CD14-positive monocyte (primary cell): ENCODE results near the gene RIMBP3C. TPM values are rescaled to one million over a fixed set of nuclear protein-coding genes. Genes with fewer than 3 reads are reported as not detected.

Experiments used
- DNase-seq, 3 donors: peaks; one replicate each; pipeline ENCODE4 v3.0.0-alpha.2; 2011 to 2022
- H2AFZ ChIP-seq: 2 replicates; pipeline ENCODE4 v1.6.0; 2012; ENCODE audit warnings: mild to moderate bottlenecking, low read depth, low read length, inconsistent platforms; ENCODE audit not compliant: insufficient read depth, poor library complexity, severe bottlenecking
- H3K27ac ChIP-seq, 2 donors: 1 replicate in 1 of 2; 2 replicates in 1 of 2; pipeline ENCODE4 v1.5.1; 2012 to 2013; ENCODE audit warnings: low read length in 2 of 2, control low read depth in 1 of 2, inconsistent platforms in 1 of 2, low read depth in 1 of 2, mild to moderate bottlenecking in 1 of 2
- H3K27me3 ChIP-seq, 2 donors: one replicate each; pipeline versions ENCODE4 v1.6.0 to v1.6.1; 2011 to 2013; ENCODE audit warnings: low read length in 2 of 2; ENCODE audit not compliant: control insufficient read depth in 2 of 2, insufficient read depth in 2 of 2
- H3K36me3 ChIP-seq, 2 donors: replicated peaks in 1 of 2; 1 replicate in 1 of 2; 2 replicates in 1 of 2; pipeline versions ENCODE4 v1.5.1 to v1.6.1; 2012 to 2013; ENCODE audit warnings: low read length in 2 of 2, control low read depth in 1 of 2, inconsistent platforms in 1 of 2, mild to moderate bottlenecking in 1 of 2; ENCODE audit not compliant: insufficient read depth in 2 of 2, control insufficient read depth in 1 of 2
- H3K4me1 ChIP-seq, 2 donors: 1 replicate in 1 of 2; 2 replicates in 1 of 2; pipeline versions ENCODE4 v1.5.1 to v1.6.1; 2012 to 2013; ENCODE audit warnings: low read length in 2 of 2, control low read depth in 1 of 2, inconsistent platforms in 1 of 2, mild to moderate bottlenecking in 1 of 2, moderate library complexity in 1 of 2; ENCODE audit not compliant: insufficient read depth in 2 of 2, control insufficient read depth in 1 of 2
- H3K4me2 ChIP-seq: replicated peaks from 2 replicates; pipeline ENCODE3; 2012; ENCODE audit warnings: low read length, moderate library complexity, mild to moderate bottlenecking; ENCODE audit not compliant: poor library complexity, severe bottlenecking; ENCODE audit errors: extremely low read depth
- H3K4me3 ChIP-seq, 3 experiments: fragments of 200-600 bp in 1 of 3; sonication (generic) in 1 of 3; replicated peaks in 1 of 3; 1 replicate in 2 of 3; 2 replicates in 1 of 3; pipeline ENCODE4 v1.5.1; 2011 to 2013; ENCODE audit warnings: low read length in 3 of 3, mild to moderate bottlenecking in 3 of 3, control low read depth in 2 of 3, low read depth in 2 of 3, inconsistent platforms in 1 of 3, moderate library complexity in 1 of 3
- H3K79me2 ChIP-seq: 2 replicates; pipeline ENCODE4 v1.6.0; 2012; ENCODE audit warnings: mild to moderate bottlenecking, control low read depth, inconsistent platforms, low read length, moderate library complexity; ENCODE audit not compliant: insufficient read depth
- H3K9ac ChIP-seq: 2 replicates; pipeline ENCODE4 v1.6.0; 2017; ENCODE audit warnings: low read length, mild to moderate bottlenecking; ENCODE audit not compliant: insufficient read depth, poor library complexity, severe bottlenecking
- H3K9me3 ChIP-seq, 2 donors: replicated peaks in 1 of 2; 1 replicate in 1 of 2; 2 replicates in 1 of 2; pipeline versions ENCODE4 v1.5.1 to v1.6.1; 2012 to 2013; ENCODE audit warnings: low read length in 2 of 2, control low read depth in 1 of 2; ENCODE audit not compliant: control insufficient read depth in 1 of 2, insufficient read depth in 1 of 2
- H4K20me1 ChIP-seq: 2 replicates; pipeline ENCODE4 v1.6.0; 2012; ENCODE audit warnings: mild to moderate bottlenecking, low read length, control low read depth, moderate library complexity; ENCODE audit not compliant: insufficient read depth
- H3K27ac Mint-ChIP-seq, 7 donors: one replicate each; pipeline ENCODE4 v1.8.0; 2020; ENCODE audit warnings: mild to moderate bottlenecking in 7 of 7, mixed read lengths in 7 of 7, moderate library complexity in 6 of 7, inconsistent platforms in 2 of 7
- H3K27me3 Mint-ChIP-seq, 3 donors: one replicate each; pipeline ENCODE4 v1.8.0; 2021 to 2022; ENCODE audit warnings: low read depth in 3 of 3, mild to moderate bottlenecking in 3 of 3, mixed read lengths in 3 of 3, moderate library complexity in 3 of 3, inconsistent platforms in 1 of 3
- H3K36me3 Mint-ChIP-seq, 2 donors: one replicate each; pipeline ENCODE4 v1.8.0; 2020; ENCODE audit warnings: mixed read lengths in 2 of 2, inconsistent platforms in 1 of 2, mild to moderate bottlenecking in 1 of 2
- H3K4me1 Mint-ChIP-seq: one replicate; pipeline ENCODE4 v1.8.0; 2020; ENCODE audit warnings: mild to moderate bottlenecking, mixed read lengths
- H3K4me3 Mint-ChIP-seq, 2 donors: one replicate each; pipeline ENCODE4 v1.8.0; 2020; ENCODE audit warnings: mild to moderate bottlenecking in 2 of 2, mixed read lengths in 2 of 2, moderate library complexity in 1 of 2
- H3K9me3 Mint-ChIP-seq, 7 donors: one replicate each; pipeline ENCODE4 v1.8.0; 2020 to 2022; ENCODE audit warnings: mixed read lengths in 7 of 7, mild to moderate bottlenecking in 6 of 7, moderate library complexity in 6 of 7, inconsistent platforms in 2 of 7
- CTCF ChIP-seq: fragments of 200-600 bp; IDR thresholded peaks from one replicate; pipeline ENCODE4 v1.8.0; 2022; ENCODE audit warnings: antibody characterized with exemption, mild to moderate bottlenecking
- WGBS: methylation state at CpG from one replicate; pipeline ENCODE4 v1.1.5; 2013; ENCODE audit warnings: missing lambda C conversion rate; ENCODE audit not compliant: insufficient coverage; 5-methylcytosine and 5-hydroxymethylcytosine counted together
- intact Hi-C, 2 donors: fragments of 100-400 bp; cut with micrococcal nuclease; formaldehyde crosslinking; loops; one replicate each; pipeline versions ENCODE4 v1.15.0 to v1.15.1; 2023
- polyA plus RNA-seq, 3 donors: library from polyadenylated mRNA; depleted of rRNA in 1 of 3; unstranded in 2 of 3; stranded (reverse) in 1 of 3; fragments of 300-500 nt in 2 of 3; fragments of >200 nt in 1 of 3; fragmentation: Illumina TruSeq in 2 of 3; gene quantifications; 1 replicate in 2 of 3; 2 replicates in 1 of 3; pipeline ENCODE4 v1.2.3, GENCODE V29; 2012 to 2021

RIMBP3C gene
- polyA plus RNA-seq, 3 donors, result 0.05 to 0.11 (median 0.08) TPM

- Histone ChIP-seq H3K9me3 (no peaks in the 10 kb centered on the region), H2AFZ (no peak overlapping the region), H4K20me1 (peaks cover 99% of the 10 kb centered on the region), H3K79me2 (peaks cover 99% of the 10 kb centered on the region), H3K27me3 (no peaks in the 10 kb centered on the region), H3K9ac (no peak overlapping the region), H3K36me3 (peaks cover 31 to 63% of the 10 kb centered on the region in 2 donors), H3K4me1 (peaks cover 15% of the 10 kb centered on the region in 2 donors), H3K4me3 (no peak overlapping the region), H3K4me2 (no peak overlapping the region), H3K27ac (peak overlapping the region in 1 of 2 donors; percentile 27)
- Mint-ChIP-seq H3K9me3 (no peaks in the 10 kb centered on the region), H3K27ac (peak overlapping the region in 5 of 7 donors; percentile 10 to 87 (median 76)), H3K27me3 (peaks cover 0 to 3% (median 0%) of the 10 kb centered on the region in 3 donors), H3K4me1 (peaks cover 50% of the 10 kb centered on the region), H3K4me3 (no peak overlapping the region), H3K36me3 (peaks cover 38 to 65% of the 10 kb centered on the region in 2 donors)
- no peak for TF ChIP-seq CTCF
- intact Hi-C loops, result no loop called here
- 100% methylated on average over 1 of the region's 9 CpGs for WGBS
- no peak for DNase-seq
Observed at GRCh38 chr22:21590809-21591641, 39.8 kb upstream of the RIMBP3C start.

GRCh38 chr22:21589396-21589795 lies 38.1 kb upstream of the RIMBP3C start:
- Mint-ChIP-seq H3K27me3 (peaks cover 0 to 3% (median 0%) of the 10 kb centered on the region in 3 donors), H3K4me3 (no peak overlapping the region), H3K36me3 (peaks cover 28 to 59% of the 10 kb centered on the region in 2 donors), H3K9me3 (no peaks in the 10 kb centered on the region), H3K27ac (peak overlapping the region in 5 of 7 donors; percentile 1 to 70 (median 28)), H3K4me1 (peaks cover 57% of the 10 kb centered on the region)
- H3K4me3 ChIP-seq, result no peak overlapping the region
- H3K27me3 ChIP-seq, result no peaks in the 10 kb centered on the region
- peaks cover 22 to 56% of the 10 kb centered on the region in 2 donors for H3K36me3 ChIP-seq
- intact Hi-C loops, result no loop called here
- no peak overlapping the region for H3K4me2 ChIP-seq
- no peak for TF ChIP-seq CTCF
- no peak for DNase-seq
- no peaks in the 10 kb centered on the region for H3K9me3 ChIP-seq
- peaks cover 99% of the 10 kb centered on the region for H3K79me2 ChIP-seq
- H3K9ac ChIP-seq, result no peak overlapping the region
- H3K4me1 ChIP-seq, result peaks cover 15% of the 10 kb centered on the region in 2 donors
- peak overlapping the region in 1 of 2 donors; percentile 47 for H3K27ac ChIP-seq
- no peak overlapping the region for H2AFZ ChIP-seq
- peaks cover 99% of the 10 kb centered on the region for H4K20me1 ChIP-seq
- 73% methylated on average over 5 of the region's 8 CpGs for WGBS
